ENCODE results near the gene MPDZ.

Gene MPDZ

DNA sequence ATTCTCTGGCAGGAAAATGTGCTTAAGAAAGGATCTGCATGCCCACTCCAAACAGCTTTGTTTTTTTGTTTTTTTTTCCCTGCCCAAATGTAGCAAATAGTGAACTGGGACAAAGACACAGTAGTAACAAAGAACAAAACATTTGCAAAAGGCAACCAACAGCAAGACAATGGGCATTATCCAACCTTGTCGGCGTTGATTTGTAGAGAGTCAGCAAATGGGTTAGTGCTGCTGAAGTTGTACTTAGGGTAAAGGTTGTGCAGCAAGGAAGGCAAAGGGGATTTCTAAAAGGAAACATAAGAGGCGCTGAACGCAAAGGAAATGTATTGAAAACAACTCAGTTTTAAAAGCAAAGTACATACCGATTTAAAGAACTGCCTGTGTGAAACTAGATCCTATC, 136.2 kb downstream of the MPDZ start:
- no peak for DNase-seq (ENCODE audit: low spot score)
- TF ChIP-seq, protein P1, sequence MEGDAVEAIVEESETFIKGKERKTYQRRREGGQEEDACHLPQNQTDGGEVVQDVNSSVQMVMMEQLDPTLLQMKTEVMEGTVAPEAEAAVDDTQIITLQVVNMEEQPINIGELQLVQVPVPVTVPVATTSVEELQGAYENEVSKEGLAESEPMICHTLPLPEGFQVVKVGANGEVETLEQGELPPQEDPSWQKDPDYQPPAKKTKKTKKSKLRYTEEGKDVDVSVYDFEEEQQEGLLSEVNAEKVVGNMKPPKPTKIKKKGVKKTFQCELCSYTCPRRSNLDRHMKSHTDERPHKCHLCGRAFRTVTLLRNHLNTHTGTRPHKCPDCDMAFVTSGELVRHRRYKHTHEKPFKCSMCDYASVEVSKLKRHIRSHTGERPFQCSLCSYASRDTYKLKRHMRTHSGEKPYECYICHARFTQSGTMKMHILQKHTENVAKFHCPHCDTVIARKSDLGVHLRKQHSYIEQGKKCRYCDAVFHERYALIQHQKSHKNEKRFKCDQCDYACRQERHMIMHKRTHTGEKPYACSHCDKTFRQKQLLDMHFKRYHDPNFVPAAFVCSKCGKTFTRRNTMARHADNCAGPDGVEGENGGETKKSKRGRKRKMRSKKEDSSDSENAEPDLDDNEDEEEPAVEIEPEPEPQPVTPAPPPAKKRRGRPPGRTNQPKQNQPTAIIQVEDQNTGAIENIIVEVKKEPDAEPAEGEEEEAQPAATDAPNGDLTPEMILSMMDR (IDR thresholded peaks at IDR 0.05; ENCODE audit: extremely low read depth, missing control alignments): no peak

DNA sequence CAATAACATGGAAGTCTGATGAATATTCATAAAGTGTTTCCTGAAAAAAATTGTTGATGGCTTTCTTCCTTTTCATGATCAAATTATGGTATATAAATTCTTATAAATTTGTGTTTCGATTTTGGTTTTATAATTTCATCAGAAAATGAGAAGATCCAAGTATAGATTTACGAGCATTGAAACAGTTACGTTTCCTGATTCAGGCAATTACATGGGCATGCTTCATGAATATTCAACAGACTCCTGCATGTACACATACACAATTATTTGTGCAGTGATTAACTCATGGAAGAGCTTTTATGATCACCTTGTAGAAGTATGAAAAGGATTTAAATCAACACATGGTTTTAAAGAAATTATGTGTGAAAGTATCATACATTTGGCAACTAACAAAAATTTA, 136.7 kb downstream of the MPDZ start:
- TF ChIP-seq, protein P1 (IDR thresholded peaks at IDR 0.05; ENCODE audit: extremely low read depth, missing control alignments): no peak
- DNase-seq (ENCODE audit: low spot score): no peak

DNA sequence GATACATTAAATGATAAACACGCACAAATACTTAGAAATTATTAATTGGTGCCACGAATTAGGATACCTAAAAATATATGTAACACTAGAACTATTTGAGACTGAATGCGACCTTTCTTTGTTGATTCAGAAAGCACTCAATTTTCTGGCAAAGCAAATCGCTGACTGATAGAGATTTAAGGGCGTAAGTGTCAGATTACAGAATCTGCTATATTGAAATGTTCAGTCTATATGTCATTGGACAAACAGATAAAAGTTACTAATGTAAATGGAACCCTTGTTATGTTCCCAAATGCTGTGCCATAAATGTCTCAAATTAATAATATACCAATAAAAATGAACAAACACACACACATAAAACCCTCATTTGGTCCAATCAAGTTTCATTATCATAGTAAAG, 137.9 kb downstream of the MPDZ start:
- no peak for DNase-seq (ENCODE audit: low spot score)
- TF ChIP-seq, protein P1 (IDR thresholded peaks at IDR 0.05; ENCODE audit: extremely low read depth, missing control alignments): no peak

DNA sequence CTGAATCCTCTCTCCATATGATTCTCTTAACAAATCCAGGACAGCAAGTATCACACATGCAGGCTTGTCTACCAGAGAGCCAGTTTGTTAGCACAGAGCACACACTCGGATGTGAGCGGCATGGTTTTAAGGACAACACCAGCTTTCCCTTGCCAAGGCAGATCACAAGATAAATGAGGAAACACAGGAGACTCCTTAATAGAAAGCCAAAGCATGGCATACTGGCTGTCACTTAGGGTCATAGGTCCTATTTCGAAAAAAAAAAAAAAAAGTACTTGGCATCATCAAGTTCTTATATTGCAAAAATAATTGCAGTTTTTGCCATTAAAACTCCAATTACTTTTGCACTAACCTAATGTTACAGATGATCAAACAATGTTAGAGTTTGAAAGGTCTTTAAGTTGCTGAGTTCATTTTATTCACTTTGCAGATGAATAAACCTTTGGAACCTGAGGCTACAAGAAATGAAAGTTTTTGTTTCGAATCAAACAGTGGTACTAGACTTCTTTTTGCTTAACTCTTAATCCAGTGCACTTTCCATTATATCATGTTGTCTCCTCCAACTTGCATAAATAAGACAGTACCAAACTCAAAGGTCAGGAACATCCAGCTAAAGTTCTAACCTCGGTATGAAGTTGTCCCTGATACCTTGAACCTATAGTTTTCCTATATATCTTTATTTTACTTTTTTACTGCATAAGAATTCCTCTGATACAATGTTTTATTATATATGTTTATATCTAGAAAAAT, 138.5 kb downstream of the MPDZ start:
- DNase-seq (ENCODE audit: low spot score): no peak
- TF ChIP-seq, protein P1 (IDR thresholded peaks at IDR 0.05; ENCODE audit: extremely low read depth, missing control alignments): no peak

DNA sequence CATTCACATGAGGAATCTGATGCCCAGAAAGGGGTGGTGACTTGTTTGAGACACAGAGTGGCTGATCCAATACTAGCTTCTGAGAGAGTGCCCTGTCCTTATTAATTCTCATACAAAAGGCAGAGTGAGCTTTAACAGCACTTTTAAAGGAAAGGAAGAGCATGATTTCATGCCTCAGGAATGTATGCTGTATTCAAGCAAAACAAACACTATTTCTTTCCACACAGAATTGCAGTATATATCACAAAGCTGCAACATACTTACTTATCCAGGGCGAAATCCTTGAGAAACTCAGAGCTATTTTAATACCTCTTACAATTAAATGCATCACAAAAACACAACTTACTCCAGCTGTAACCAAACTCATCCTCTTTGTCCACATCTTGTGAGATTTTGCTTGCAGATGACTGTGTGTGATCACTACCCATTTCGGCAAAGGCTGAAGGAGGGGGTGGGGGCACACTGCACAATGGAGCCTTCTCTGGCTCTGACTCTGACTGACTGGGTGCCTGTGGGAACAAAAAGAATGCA, 139.8 kb downstream of the MPDZ start:
- TF ChIP-seq, protein P1 (IDR thresholded peaks at IDR 0.05; ENCODE audit: extremely low read depth, missing control alignments): no peak
- no peak for DNase-seq (ENCODE audit: low spot score)

DNA sequence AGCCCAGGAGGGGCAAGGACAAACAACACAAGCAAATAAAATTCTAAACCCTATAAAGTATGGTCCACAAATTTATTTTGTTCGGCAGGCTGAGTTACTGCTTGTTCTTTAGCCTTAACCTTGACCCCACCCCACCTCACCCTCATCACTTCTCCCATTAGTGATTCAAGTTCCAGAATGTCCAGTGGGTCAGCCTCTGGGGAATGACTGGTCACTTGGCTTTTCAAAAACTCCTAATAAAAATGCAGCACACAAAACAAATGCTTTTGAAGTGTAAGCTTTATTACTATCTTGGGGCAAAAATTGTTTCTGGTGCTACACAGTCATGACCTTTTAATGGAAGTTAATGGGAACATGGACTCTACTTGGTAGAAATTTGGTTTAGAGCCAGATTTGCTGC, 142.1 kb downstream of the MPDZ start:
- TF ChIP-seq, protein P1 (IDR thresholded peaks at IDR 0.05; ENCODE audit: extremely low read depth, missing control alignments): no peak
- DNase-seq (ENCODE audit: low spot score): no peak

DNA sequence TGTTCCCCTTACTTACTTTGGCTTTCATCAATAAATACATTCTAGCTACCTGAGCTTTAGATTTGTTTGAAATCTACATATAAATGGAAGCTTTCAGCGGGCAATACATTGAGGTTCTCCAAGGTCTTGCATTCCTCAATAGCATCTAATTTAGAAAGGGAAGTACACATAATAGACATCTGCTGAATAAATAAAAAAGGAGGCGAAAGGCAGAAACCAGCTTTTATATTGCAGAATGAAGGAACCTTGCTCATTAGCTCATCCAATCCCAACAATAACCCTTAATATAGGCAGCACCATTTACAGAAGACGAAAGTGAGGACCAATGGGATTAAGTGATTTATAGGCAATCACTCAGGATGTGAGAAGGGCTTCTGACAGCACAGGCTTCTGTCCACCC, 147.5 kb downstream of the MPDZ start:
- TF ChIP-seq, protein P1 (IDR thresholded peaks at IDR 0.05; ENCODE audit: extremely low read depth, missing control alignments): no peak
- DNase-seq (ENCODE audit: low spot score): no peak
